SK-N-SH treated with all-trans-retinoic acid at 6 μM for 48 hours (cell line): ENCODE measurements around the gene CAMTA2.
A peak's percentile ranks its signal among the peaks of the same experiment; 100 is the strongest.

Experiments
- ATAC-seq: fragments of 200-7000 bp; cut with Tn5 transposase; 3 replicates; pipeline ENCODE4 v1.9.1; 2020; ENCODE audit warnings: mild to moderate bottlenecking, moderate library complexity
- ARNTL ChIP-seq: fragments of 450-650 bp; formaldehyde crosslinking; IDR thresholded peaks from 2 replicates; pipeline ENCODE4 v1.5.0; 2020; ENCODE audit warnings: low read depth, mild to moderate bottlenecking, moderate library complexity, borderline replicate concordance
- BACH2 ChIP-seq: fragments of 250-450 bp; sonication (Bioruptor Pico); IDR thresholded peaks from 2 replicates; pipeline ENCODE4 v1.9.0; 2021; ENCODE audit warnings: mild to moderate bottlenecking, borderline replicate concordance
- CSDC2 ChIP-seq: fragments of 250-450 bp; sonication (Bioruptor Pico); IDR thresholded peaks from 2 replicates; pipeline ENCODE4 v1.5.0; 2020; ENCODE audit warnings: mild to moderate bottlenecking, moderate library complexity
- ESRRG ChIP-seq: fragments of 250-450 bp; sonication (Bioruptor Pico); IDR thresholded peaks from 2 replicates; pipeline ENCODE4 v1.6.1; 2021; ENCODE audit warnings: mild to moderate bottlenecking
- GLIS3 ChIP-seq: fragments of 250-450 bp; sonication (Bioruptor Pico); IDR thresholded peaks from 2 replicates; pipeline ENCODE4 v1.5.0; 2020; ENCODE audit warnings: mild to moderate bottlenecking, moderate library complexity
- OSR1 ChIP-seq: fragments of 250-450 bp; sonication (Bioruptor Pico); IDR thresholded peaks from 2 replicates; pipeline ENCODE4 v1.8.0; 2022; ENCODE audit warnings: moderate library complexity, mild to moderate bottlenecking, inconsistent platforms
- RARB ChIP-seq: fragments of 250-450 bp; sonication (Bioruptor Pico); IDR thresholded peaks from 2 replicates; pipeline ENCODE4 v1.8.0; 2021; ENCODE audit warnings: mild to moderate bottlenecking, moderate library complexity
- SNAI2 ChIP-seq: fragments of 250-450 bp; sonication (Bioruptor Pico); IDR thresholded peaks from 2 replicates; pipeline ENCODE4 v1.5.0; 2020; ENCODE audit warnings: mild to moderate bottlenecking, moderate library complexity
- TCF4 ChIP-seq: fragments of 250-450 bp; sonication (Bioruptor Pico); IDR thresholded peaks from 2 replicates; pipeline ENCODE4 v1.8.0; 2021; ENCODE audit warnings: mild to moderate bottlenecking, moderate library complexity, borderline replicate concordance
- TOX ChIP-seq: fragments of 250-450 bp; sonication (Bioruptor Pico); IDR thresholded peaks from 2 replicates; pipeline ENCODE4 v1.8.0; 2021; ENCODE audit warnings: mild to moderate bottlenecking, moderate library complexity, borderline replicate concordance
- ZC3H10 ChIP-seq: fragments of 250-450 bp; sonication (Bioruptor Pico); IDR thresholded peaks from 2 replicates; pipeline ENCODE4 v1.5.1; 2021; ENCODE audit warnings: mild to moderate bottlenecking, moderate library complexity
- ZFP3 ChIP-seq: fragments of 250-450 bp; sonication (Bioruptor Pico); IDR thresholded peaks from 2 replicates; pipeline ENCODE4 v1.5.0; 2020; ENCODE audit warnings: mild to moderate bottlenecking, moderate library complexity
- ZNF565 ChIP-seq: fragments of 450-650 bp; formaldehyde crosslinking; conservative IDR thresholded peaks from 2 replicates; pipeline ENCODE4 v1.5.0; 2020; ENCODE audit warnings: low read depth, mild to moderate bottlenecking, moderate library complexity
- ZNF70 ChIP-seq: fragments of 450-650 bp; formaldehyde crosslinking; IDR thresholded peaks from 2 replicates; pipeline ENCODE4 v1.5.0; 2020; ENCODE audit warnings: mild to moderate bottlenecking, moderate library complexity
- ZNF8 ChIP-seq: fragments of 450-650 bp; formaldehyde crosslinking; IDR thresholded peaks from 2 replicates; pipeline ENCODE4 v1.5.0; 2020; ENCODE audit warnings: mild to moderate bottlenecking, moderate library complexity
- TF ChIP-seq, protein P1 (sequence below): fragments of 250-450 bp; sonication (Bioruptor Pico); IDR thresholded peaks from 2 replicates; pipeline ENCODE4 v1.5.0; 2020; ENCODE audit warnings: mild to moderate bottlenecking, moderate library complexity
- TF ChIP-seq, protein P2 (sequence below): fragments of 250-450 bp; sonication (Bioruptor Pico); IDR thresholded peaks from 2 replicates; pipeline ENCODE4 v1.5.1; 2020; ENCODE audit warnings: low read depth, mild to moderate bottlenecking, moderate library complexity
- TF ChIP-seq, protein P3 (sequence below): fragments of 250-450 bp; sonication (Bioruptor Pico); IDR thresholded peaks from 2 replicates; pipeline ENCODE4 v1.5.1; 2021; ENCODE audit warnings: mild to moderate bottlenecking, moderate library complexity
- TF ChIP-seq, protein P4 (sequence below): fragments of 250-450 bp; sonication (Bioruptor Pico); IDR thresholded peaks from 2 replicates; pipeline ENCODE4 v1.8.0; 2021; ENCODE audit warnings: low read depth, mild to moderate bottlenecking, moderate library complexity, borderline replicate concordance

Gene CAMTA2

DNA sequence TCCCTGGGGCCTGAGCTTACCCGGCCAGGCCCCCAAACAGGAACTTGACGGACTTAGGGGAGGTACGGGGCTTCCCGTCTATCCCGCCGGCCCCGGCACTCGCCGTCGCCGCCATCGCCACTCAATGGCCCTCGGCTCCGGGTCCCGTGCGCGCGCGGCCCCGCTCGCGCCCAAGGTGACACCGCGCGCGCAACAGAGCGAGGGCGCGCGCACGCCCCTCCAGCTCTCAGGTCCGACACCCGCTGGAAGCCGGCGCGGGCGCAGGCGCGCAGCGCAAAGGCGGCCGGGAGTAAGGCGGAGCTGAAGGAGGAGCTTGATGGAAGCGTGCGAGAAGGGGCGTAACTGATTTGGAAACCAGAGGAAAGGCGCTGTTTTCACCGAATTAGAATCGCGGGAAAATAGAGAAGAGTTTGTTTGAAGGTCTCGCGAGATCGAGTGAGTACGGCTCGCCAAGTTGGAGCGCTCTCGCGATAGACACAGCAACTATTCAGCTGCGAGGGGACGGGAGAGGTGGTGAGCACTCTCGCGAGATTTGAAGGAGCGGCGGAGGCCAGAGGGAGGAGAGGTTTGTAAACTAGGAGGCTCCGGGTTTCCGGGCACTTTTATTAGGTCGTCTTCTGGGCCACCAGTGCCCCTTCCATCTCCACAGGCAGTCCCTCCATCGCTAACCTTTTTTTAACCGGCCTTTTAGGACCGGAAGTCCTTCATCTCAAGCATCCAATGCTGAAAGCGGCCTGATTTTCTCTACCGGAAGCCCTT lies 47.5 kb downstream of the CAMTA2 start, which contains the start of the genes RNF167 and SLC25A11:
RNF167 (plus strand) TSS at position 473 of the 759 bp plus-strand sequence. CDS start 642 bp downstream, outside the sequence.
SLC25A11 (minus strand) TSS at position 251 of the 759 bp plus-strand sequence; CDS start at position 115, 136 bp downstream.
- peak; percentile 87 for ATAC-seq
- TF ChIP-seq ZNF70 (CRISPR knock-in tag) (peak; percentile 12; the same call in 1 of the 2 replicates), SNAI2 (peak; percentile 94; the same call in 1 of the 2 replicates), BACH2 (CRISPR knock-in tag) (no peak), ZNF565 (CRISPR knock-in tag) (peak; percentile 80; the same call in 1 of the 2 replicates)
- TF ChIP-seq, protein P1, sequence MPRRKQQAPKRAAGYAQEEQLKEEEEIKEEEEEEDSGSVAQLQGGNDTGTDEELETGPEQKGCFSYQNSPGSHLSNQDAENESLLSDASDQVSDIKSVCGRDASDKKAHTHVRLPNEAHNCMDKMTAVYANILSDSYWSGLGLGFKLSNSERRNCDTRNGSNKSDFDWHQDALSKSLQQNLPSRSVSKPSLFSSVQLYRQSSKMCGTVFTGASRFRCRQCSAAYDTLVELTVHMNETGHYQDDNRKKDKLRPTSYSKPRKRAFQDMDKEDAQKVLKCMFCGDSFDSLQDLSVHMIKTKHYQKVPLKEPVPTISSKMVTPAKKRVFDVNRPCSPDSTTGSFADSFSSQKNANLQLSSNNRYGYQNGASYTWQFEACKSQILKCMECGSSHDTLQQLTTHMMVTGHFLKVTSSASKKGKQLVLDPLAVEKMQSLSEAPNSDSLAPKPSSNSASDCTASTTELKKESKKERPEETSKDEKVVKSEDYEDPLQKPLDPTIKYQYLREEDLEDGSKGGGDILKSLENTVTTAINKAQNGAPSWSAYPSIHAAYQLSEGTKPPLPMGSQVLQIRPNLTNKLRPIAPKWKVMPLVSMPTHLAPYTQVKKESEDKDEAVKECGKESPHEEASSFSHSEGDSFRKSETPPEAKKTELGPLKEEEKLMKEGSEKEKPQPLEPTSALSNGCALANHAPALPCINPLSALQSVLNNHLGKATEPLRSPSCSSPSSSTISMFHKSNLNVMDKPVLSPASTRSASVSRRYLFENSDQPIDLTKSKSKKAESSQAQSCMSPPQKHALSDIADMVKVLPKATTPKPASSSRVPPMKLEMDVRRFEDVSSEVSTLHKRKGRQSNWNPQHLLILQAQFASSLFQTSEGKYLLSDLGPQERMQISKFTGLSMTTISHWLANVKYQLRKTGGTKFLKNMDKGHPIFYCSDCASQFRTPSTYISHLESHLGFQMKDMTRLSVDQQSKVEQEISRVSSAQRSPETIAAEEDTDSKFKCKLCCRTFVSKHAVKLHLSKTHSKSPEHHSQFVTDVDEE (CRISPR knock-in tag), result peak; percentile 83
- TF ChIP-seq, all 23 proteins: peak for 4

DNA sequence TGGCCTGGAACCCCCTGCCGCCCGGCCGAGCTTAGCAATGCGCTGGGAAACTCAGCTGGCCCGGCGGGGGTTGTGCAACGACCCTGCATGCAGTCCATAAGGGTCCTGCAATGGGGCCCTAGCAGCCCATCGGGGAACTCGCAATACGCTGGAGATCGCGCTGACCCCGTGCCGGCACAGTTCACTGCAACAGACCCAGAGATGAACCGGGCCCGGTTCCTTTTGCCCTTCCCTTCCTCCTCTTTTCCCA lies 48.0 kb downstream of the CAMTA2 start:
- ATAC-seq, result no peak
- TF ChIP-seq CSDC2 (CRISPR knock-in tag), result no peak
- TF ChIP-seq ESRRG (CRISPR knock-in tag), result no peak
- no peak for TF ChIP-seq ZNF8

DNA sequence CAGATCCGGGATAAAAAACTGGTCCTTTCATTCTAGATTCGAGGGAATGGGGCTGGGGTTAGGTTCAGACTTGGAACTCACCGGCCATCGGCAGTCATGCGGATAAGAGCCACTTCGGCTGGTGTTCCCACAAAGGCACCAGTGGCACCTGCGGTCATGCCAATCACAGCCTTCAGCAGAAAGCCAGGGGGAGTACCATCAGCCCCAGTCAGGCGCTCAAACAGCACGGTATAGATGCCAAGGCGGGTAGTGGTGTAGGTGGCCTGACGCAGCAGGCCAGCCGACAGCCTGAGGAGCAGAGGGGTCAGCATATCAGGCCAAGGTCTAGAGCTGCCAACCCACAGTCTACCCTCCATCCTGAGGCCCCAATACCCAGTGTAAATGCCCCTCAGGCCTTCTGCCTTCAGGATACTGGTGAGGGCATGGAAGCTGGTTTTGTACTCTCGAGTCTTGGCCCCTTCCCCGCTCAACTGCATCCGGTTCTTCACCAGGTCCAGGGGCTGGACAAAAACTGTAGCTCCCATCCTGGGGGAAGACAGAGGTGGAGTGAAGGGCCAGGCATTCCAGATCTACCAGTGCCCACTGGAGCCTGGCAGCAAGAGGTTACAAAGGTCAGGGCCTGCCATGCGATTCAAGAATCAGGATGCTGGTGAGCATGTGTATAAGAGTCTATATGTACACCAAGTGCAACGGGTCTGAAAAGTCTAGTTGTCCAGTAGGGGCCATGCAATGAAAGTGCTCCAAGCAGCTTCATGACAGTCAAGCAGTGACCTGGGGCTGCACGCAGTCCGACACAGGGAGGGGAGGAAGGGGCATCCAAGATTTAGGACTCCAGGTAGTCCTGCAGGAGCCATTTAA lies 48.6 kb downstream of the CAMTA2 start:
- TF ChIP-seq BACH2 (CRISPR knock-in tag) (no peak), ZC3H10 (CRISPR knock-in tag) (no peak), OSR1 (CRISPR knock-in tag) (no peak), GLIS3 (CRISPR knock-in tag) (no peak), ESRRG (CRISPR knock-in tag) (no peak), ZFP3 (no peak), ZNF70 (CRISPR knock-in tag) (no peak), ZNF565 (CRISPR knock-in tag) (no peak)
- TF ChIP-seq, protein P2, sequence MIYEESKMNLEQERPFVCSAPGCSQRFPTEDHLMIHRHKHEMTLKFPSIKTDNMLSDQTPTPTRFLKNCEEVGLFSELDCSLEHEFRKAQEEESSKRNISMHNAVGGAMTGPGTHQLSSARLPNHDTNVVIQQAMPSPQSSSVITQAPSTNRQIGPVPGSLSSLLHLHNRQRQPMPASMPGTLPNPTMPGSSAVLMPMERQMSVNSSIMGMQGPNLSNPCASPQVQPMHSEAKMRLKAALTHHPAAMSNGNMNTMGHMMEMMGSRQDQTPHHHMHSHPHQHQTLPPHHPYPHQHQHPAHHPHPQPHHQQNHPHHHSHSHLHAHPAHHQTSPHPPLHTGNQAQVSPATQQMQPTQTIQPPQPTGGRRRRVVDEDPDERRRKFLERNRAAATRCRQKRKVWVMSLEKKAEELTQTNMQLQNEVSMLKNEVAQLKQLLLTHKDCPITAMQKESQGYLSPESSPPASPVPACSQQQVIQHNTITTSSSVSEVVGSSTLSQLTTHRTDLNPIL (CRISPR knock-in tag), result no peak
- no peak for ATAC-seq

DNA sequence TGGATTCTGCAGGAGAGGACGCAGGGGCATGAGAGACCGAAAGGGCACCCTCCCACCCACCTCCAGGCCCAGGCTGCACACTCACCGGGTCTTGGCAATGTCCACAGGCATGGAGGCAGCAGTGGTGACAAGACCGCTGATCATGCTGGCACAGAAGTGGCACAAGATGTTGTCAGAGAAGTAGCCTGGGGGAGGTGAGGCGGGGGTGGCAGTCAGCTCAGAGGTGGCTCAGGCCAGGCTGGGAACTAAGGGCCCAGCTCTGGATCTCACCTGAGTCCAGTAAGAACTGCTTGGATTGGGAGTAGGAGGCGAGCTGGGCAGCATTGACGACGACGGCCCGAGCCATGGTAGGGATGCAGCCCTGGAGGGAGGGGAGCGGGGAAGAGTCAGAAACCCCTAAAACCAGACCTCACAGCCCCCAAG lies 49.4 kb downstream of the CAMTA2 start:
- TF ChIP-seq TCF4 (CRISPR knock-in tag), result no peak
- ATAC-seq, result no peak

DNA sequence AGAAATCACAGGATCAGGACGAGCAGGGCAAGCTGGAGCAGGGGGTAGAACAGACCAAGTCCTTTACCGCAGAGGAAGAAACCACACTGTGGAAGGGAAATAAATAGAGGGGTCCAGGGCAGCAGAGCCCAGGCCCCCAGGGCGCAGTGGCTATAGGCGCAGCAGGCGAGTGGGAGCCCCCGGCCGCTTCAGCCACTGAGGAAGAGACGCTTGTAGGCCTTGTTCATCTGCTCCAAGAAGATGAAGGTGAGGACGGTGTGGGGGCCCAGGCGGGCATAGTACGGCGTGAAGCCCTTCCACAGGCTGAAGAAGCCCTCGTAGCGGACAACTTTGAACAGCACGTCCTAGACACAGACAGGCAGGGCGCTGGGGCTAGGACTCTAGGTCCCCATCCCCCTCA lies 49.9 kb downstream of the CAMTA2 start:
- ATAC-seq, result no peak
- TF ChIP-seq ZNF70 (CRISPR knock-in tag) (no peak), ARNTL (CRISPR knock-in tag) (no peak), ESRRG (CRISPR knock-in tag) (no peak), ZNF8 (no peak), TOX (CRISPR knock-in tag) (no peak), RARB (CRISPR knock-in tag) (no peak)
- TF ChIP-seq, protein P3, sequence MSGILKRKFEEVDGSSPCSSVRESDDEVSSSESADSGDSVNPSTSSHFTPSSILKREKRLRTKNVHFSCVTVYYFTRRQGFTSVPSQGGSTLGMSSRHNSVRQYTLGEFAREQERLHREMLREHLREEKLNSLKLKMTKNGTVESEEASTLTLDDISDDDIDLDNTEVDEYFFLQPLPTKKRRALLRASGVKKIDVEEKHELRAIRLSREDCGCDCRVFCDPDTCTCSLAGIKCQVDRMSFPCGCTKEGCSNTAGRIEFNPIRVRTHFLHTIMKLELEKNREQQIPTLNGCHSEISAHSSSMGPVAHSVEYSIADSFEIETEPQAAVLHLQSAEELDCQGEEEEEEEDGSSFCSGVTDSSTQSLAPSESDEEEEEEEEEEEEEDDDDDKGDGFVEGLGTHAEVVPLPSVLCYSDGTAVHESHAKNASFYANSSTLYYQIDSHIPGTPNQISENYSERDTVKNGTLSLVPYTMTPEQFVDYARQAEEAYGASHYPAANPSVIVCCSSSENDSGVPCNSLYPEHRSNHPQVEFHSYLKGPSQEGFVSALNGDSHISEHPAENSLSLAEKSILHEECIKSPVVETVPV (CRISPR knock-in tag), result no peak
- TF ChIP-seq, protein P4, sequence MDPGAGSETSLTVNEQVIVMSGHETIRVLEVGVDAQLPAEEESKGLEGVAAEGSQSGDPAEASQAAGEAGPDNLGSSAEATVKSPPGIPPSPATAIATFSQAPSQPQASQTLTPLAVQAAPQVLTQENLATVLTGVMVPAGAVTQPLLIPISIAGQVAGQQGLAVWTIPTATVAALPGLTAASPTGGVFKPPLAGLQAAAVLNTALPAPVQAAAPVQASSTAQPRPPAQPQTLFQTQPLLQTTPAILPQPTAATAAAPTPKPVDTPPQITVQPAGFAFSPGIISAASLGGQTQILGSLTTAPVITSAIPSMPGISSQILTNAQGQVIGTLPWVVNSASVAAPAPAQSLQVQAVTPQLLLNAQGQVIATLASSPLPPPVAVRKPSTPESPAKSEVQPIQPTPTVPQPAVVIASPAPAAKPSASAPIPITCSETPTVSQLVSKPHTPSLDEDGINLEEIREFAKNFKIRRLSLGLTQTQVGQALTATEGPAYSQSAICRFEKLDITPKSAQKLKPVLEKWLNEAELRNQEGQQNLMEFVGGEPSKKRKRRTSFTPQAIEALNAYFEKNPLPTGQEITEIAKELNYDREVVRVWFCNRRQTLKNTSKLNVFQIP, result no peak
